Measurements from ENCODE around the gene MRPL21. TPM values are rescaled to one million over a fixed set of nuclear protein-coding genes. Genes with fewer than 3 reads are reported as not detected.

Gene MRPL21
- total RNA-seq, 1 donor from 2014 or later: 64.4 TPM

- H3K9me3 Mint-ChIP-seq: no peaks in the 10 kb centered on the region
- no peak overlapping the region for H3K27ac Mint-ChIP-seq (ENCODE audit: unreplicated experiment)
- H3K4me3 Mint-ChIP-seq: peak overlapping the region; percentile 60
- H3K27me3 Mint-ChIP-seq (ENCODE audit: low read depth): peaks cover 82% of the 10 kb centered on the region
- H3K4me1 Mint-ChIP-seq: peaks cover 13% of the 10 kb centered on the region
- no peaks in the 10 kb centered on the region for H3K36me3 Mint-ChIP-seq (ENCODE audit: low read depth)
- no peak for DNase-seq (ENCODE audit: low read depth, low spot score)
- no peak for TF ChIP-seq CTCF (conservative IDR thresholded peaks at IDR 0.05)
Measured at GRCh38 chr11:68854273-68854958, 49.2 kb downstream of the MRPL21 start.

GRCh38 chr11:68852628-68853027 is 51.0 kb downstream of the MRPL21 start:
- no peaks in the 10 kb centered on the region for H3K9me3 Mint-ChIP-seq
- H3K4me1 Mint-ChIP-seq: peaks cover 13% of the 10 kb centered on the region
- DNase-seq (ENCODE audit: low read depth, low spot score): no peak
- no peak for TF ChIP-seq CTCF (conservative IDR thresholded peaks at IDR 0.05)
- H3K36me3 Mint-ChIP-seq (ENCODE audit: low read depth): no peaks in the 10 kb centered on the region
- H3K27ac Mint-ChIP-seq (ENCODE audit: unreplicated experiment): no peak overlapping the region
- no peak overlapping the region for H3K4me3 Mint-ChIP-seq
- H3K27me3 Mint-ChIP-seq (ENCODE audit: low read depth): peaks cover 89% of the 10 kb centered on the region

GRCh38 chr11:68848429-68848828 is 55.2 kb downstream of the MRPL21 start:
- Mint-ChIP-seq H3K27me3 (ENCODE audit: low read depth) (peaks cover 93% of the 10 kb centered on the region), H3K36me3 (ENCODE audit: low read depth) (no peaks in the 10 kb centered on the region), H3K4me3 (no peak overlapping the region), H3K27ac (ENCODE audit: unreplicated experiment) (no peak overlapping the region), H3K4me1 (no peaks in the 10 kb centered on the region), H3K9me3 (no peaks in the 10 kb centered on the region)
- no peak for DNase-seq (ENCODE audit: low read depth, low spot score)
- no peak for TF ChIP-seq CTCF (conservative IDR thresholded peaks at IDR 0.05)

- DNase-seq (ENCODE audit: low read depth, low spot score): no peak
- H3K9me3 Mint-ChIP-seq: no peaks in the 10 kb centered on the region
- H3K4me3 Mint-ChIP-seq: no peak overlapping the region
- H3K4me1 Mint-ChIP-seq: peaks cover 4% of the 10 kb centered on the region
- H3K27me3 Mint-ChIP-seq (ENCODE audit: low read depth): peaks cover 93% of the 10 kb centered on the region
- H3K27ac Mint-ChIP-seq (ENCODE audit: unreplicated experiment): no peak overlapping the region
- no peak for TF ChIP-seq CTCF (conservative IDR thresholded peaks at IDR 0.05)
- no peaks in the 10 kb centered on the region for H3K36me3 Mint-ChIP-seq (ENCODE audit: low read depth)
Measured at GRCh38 chr11:68847395-68847794, 56.2 kb downstream of the MRPL21 start.

GRCh38 chr11:68845351-68846002 is 58.2 kb downstream of the MRPL21 start:
- H3K27ac Mint-ChIP-seq (ENCODE audit: unreplicated experiment): no peak overlapping the region
- DNase-seq (ENCODE audit: low read depth, low spot score): no peak
- no peaks in the 10 kb centered on the region for H3K36me3 Mint-ChIP-seq (ENCODE audit: low read depth)
- H3K9me3 Mint-ChIP-seq: no peaks in the 10 kb centered on the region
- peaks cover 6% of the 10 kb centered on the region for H3K4me1 Mint-ChIP-seq
- no peak overlapping the region for H3K4me3 Mint-ChIP-seq
- peaks cover 84% of the 10 kb centered on the region for H3K27me3 Mint-ChIP-seq (ENCODE audit: low read depth)
- no peak for TF ChIP-seq CTCF (conservative IDR thresholded peaks at IDR 0.05)

Data from neural crest cell (in vitro differentiated cells).